ENCODE measurements around the gene PEX16.
A peak's percentile ranks its signal among the peaks of the same experiment; 100 is the strongest.

PEX16 gene

DNA sequence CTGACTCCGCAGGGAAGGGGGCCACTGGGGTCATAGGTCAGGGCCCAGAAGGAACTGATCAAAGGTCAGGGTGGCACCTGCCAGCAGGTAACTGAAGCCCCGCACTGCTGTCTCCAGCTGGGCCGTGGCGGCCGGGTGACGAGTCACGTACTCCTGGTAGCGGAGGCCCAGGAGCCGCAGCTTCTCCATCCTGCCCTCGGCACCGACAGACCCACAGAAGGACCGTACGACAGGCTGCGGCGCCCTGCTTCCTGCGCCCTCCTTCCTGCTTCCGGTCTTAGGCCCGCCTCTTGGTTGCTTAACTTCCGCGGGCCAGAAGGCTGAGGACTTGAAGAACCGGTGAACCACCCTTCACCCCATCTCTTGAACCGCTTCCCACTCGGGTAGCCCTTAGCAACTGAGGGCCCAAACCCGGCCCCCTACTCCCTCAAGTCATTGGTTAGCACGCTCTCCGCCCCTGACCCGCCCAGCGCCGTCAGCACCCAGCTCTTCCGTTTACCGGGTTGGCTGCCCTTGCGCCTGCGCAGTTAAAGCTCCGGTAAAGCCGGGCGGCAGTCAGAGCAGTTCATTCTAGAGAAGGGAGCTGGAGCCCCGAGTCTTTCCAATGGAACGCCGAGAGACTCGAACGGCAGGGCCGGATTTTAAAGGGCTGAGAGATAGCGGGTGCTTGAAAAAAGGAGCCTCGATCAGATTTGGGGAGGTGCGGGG is at the start of gene PEX16:
TSS of gene PEX16 (minus strand) at position 255 of the 708 bp plus-strand sequence. CDS start at position 189, 66 bp downstream.
- FAIRE-seq = peak; percentile 98

DNA sequence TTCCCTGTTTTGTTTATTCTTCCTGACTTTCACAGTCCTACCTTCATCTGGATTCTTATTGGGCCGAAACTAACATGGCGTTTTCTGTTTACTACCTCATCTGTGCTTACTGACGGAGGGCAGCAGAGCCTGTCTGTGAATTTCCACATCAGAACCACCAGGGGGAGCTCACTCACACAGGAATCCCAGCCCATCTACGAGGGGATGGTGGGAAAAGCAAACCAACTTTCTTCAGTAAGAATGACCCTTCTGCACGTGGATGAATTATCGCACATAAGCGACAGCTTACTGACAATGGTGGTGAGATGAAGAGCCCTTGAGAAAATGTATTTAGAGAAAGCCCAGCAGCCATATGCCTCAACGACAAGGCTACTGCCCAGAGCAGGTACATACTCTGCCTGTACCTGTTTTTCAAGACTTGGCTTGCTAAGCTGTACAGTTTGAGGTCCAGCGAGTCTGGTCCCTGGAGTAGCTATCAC is 47.3 kb upstream of the PEX16 start:
- peak; percentile 92 for FAIRE-seq

DNA sequence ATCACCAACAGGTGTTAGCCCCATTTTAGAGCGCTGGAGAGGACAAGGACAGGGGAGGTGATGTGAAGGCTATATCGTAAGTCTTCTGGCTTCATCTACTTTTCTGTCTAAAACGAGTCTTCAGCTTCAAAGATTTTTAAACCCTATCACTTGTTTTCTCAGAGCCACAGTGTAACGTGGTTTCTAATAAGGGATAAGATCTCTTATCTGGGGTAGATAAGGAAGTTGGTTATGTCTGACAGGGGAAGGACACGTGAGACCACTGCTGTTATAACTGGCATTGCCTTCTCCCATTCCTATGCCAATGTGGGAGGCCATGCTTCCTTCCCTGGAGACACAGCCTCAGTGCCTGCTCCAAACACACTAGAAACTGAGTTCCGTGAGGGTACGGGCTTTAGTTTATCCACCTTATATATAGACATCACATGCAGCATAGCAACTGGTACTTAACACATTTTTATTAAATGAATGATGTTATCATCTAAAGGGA is 44.1 kb upstream of the PEX16 start:
- no peak for FAIRE-seq

DNA sequence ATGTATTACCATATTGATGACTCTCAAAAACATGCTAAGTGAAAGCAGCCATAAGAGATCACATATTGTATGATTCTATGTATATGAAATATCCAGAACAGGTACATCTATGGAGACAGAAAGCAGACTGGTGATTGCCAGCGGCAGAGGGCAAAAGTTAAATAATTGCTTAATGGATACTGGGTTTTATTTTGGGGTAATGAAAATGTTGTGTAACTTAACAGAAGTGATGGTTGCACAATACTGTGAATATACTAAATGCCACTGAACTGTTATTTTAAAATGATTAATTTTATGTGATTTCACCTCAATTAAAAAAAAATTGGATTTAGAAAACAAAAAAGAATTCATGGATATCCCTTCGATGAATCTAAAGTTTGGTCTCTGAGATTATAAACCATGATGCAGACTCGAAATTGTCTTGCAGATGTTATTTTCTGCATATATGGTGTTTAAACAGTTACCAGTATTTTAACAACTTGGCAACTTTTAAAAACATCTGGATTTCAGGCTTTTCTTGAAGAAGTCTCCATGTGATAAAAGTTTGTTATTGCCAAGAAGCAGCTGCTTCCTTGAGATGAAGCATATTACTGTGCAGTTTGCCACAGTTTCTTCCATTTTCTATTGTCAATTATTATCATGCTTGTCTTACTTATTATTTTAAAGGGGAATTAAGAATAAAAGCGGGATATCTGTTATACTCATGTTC is 42.9 kb upstream of the PEX16 start:
- FAIRE-seq = no peak

DNA sequence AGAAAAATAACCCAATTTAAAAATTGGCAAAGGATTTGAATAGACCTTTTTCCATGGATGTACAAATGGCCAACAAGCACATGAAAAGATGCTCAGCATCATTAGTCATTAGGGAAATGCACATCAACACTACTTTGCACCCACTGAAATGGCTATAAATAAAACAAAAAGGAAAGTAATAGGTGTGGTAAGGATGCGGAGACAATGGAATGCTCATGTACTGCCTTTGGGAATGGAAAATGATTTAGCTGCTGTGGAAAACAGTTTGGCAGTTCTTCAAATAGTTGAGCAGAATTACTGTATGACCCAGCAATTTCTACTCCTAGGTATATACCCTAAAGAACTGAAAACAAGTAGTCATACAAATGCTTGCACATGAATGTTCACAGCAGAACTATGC is 42.2 kb upstream of the PEX16 start:
- no peak for FAIRE-seq

DNA sequence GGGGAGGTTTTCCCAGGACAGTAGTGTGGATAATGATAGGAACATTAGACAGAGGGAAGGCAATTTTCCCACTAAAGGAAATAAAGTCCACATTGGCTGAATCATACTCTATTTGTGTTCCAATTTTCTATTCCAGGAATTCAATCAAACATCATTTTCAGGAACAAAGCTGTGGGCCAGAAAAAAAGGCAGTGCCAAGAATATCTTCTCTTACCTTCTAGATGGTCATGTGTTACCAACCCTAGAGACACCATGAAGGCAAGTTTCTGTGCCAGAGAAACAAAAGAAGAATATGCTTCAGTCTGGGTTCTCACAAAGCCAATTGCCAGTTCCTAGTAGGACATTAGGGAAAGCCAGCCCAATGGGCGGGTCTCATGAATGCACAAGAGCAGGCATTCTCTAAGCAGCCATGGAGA is 32.3 kb upstream of the PEX16 start:
- no peak for FAIRE-seq

DNA sequence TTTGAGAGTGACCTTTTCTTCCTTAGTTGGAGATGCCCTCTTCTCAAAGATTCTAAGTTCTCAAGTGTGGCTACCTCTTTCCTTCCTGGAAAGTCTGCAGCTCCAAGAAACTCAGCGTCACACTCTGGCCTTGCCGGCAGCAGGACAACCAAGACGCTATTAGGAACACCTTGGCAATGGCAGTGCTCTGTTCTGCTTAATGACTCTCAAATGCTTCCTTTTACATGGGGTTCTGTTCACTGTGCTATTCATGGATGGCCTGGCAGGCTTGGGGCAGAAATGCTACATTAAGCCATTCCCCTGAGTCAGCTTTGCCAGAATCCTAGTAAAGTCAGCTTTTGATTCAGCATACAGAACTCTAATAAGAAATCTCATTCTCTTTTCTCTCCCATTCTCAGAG is 30.7 kb upstream of the PEX16 start:
- FAIRE-seq = no peak

DNA sequence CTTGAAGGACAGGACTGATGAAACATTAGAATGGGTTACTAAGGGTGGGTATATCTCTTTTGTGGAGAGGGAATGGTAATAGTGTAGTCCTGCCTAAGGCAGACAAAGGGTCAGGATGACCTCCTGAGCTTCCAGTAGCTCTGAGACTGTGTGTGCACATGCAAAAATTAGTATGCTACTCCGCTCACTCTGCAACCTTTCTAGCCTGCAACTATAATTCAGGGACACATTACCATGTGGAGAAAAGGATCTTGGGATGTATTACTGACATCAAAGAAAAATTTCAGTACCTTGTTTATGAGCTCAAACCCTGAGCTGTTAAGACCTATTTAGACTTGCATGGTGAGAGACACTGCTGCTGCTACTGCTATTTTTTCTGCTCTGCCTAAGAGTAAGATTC is 30.2 kb upstream of the PEX16 start:
- FAIRE-seq = no peak

DNA sequence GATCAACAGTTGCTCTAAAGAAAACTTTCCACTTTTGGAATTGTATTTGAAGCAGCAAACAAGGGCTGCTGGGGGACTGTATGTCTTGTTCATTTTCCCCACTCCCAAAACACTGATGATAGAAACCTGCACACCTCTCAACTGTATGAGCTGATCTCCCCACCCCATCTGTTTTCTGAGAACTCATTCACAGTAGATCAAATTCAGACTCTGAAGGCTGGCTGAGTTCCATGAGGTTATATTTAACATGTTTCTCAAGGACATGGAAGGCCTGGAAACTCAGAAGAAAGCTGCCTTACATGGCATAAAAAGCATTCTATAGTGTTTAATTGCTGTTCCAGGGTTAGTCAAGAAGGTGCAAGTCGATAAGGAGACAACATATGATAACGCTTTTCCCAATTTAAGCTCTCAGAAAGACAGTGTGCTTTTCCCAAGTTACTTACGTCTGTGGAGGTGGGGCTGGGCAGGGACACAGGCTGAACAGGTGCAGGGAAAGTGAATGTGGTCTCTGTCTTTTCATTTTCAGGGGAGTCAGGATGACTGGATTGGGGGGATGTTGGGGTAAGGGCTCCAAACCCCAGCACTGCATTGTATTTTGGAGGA is 27.8 kb upstream of the PEX16 start:
- no peak for FAIRE-seq

DNA sequence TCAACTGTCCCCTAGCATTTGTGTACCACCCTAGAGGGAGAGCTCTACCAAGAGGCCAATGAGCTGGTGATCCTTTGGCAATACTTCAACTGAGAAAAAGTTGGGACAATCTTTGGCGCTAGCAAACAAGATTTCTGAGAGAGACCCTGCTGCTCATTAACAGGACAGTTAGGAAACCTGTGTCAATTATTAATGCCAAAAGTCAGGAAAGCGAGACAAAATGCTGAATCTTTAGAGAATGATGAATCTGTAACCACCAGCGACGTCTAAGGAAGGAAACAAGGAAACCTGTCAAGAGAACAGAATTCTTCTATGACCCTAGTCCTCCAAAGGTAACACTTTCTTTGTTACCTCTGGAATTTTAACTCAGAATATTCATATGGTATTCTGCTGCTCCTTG is 24.7 kb upstream of the PEX16 start:
- no peak for FAIRE-seq

DNA sequence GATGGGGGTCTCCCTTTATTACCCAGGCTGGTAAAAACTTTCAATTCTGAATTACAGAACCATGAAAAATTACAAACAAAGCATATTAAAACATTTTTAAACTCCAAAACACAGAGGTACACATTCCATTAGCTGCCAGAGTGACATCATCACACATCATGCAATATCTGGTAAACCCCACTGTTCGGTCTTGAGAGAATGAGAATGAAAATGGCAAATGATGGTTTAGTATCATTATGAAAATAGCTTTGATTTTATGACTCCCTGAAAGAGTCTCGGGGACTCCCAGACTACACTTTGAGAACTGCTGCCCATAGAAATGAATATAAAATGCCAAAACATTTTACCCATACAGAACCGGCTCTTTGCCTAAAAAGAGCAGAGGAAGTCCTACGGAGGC is 23.6 kb upstream of the PEX16 start:
- FAIRE-seq = no peak

DNA sequence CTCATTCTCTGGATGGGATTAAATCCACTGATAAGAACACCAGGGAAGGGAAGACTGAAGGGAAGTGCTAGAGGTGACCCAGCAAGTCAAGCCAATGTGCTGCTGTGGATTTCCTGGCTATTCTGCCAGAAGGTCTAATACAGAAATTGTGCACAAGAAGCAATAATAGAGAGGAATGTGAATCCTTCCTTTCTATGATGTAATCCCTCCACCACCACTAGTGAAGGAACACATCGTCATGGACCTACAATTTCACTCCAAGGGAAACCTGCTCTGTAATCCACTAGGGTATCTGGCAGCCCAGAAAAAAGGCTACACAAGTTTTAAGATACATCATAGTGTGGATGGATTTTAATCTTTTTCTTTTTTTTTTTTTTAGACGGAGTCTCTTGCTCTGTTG is 22.2 kb upstream of the PEX16 start:
- no peak for FAIRE-seq

DNA sequence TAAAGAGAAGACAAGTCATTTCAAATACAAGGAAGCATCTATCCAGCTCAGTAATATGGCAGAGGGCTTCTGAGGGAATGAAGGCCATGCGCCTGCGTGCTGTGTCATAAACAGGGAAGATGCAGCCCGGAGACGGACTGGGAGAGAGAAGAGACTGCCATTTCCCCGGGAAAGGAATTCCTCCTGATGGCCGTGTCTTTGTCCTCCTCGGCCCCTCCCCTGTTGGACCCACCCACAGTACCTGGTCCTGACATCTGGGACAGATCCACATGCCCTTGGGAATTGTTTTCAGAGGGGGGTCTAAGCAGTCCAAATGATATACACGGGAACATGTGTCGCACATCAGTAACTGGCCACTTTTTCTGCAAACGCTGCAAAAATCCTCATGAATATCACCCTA is 20.2 kb upstream of the PEX16 start:
- no peak for FAIRE-seq

DNA sequence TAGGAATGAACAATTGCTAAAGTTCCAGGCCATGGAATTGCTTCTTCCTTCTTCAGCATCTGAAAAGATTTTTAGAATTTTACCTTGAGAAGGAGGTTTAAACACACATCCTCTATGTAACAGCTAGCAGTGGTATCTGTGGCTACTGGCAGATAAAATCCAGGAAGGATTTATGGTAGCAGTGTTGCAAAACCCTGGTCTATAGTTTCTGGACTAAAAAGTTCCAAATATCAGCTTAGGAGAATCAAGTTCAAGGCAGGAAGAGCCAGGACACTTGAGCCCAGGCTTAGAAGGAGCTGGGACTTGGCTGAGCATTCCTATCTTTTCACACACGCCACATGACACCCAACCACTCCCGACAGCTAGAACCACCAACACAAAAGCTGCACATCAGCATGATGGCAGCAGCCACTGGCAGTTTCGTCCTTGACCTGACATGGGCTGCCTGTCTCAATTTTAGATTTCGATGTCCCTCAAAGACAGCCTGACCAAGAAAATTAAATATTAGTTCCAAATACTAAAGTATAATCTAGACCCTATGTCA is 18.9 kb upstream of the PEX16 start:
- FAIRE-seq = no peak

DNA sequence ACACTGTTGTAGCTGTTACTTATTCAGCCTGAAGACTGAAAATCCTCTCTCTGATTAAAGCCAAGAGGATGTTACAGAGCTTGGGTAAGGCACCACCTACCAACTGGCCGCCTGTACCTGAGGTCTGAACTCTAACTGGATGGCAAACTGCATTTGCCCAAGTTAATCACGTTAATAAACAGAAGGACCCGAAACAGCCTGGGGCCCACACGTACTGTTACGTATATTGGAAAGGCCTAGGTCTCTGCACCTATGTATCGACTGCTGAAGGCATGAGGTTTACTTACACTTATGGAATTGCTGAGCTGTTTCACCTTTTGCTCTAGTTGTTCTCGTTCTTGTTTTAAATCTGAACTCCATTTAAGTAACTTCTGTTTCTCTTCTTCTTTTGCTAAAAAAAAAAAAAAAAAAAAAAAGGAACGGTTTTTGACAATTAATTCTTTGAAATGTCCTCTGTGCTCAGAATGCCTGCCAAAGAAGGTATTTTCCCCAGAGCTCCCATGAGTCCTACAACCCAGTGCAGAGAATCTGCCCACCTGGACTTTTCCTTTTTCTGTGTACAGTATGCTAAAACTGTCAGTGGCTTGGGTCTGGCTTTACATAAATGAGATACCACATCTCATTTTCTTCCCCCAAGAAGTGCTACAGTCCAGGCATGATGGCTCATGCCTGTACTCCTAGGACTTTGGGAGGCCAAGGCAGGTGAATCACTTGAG is 17.8 kb upstream of the PEX16 start:
- no peak for FAIRE-seq

DNA sequence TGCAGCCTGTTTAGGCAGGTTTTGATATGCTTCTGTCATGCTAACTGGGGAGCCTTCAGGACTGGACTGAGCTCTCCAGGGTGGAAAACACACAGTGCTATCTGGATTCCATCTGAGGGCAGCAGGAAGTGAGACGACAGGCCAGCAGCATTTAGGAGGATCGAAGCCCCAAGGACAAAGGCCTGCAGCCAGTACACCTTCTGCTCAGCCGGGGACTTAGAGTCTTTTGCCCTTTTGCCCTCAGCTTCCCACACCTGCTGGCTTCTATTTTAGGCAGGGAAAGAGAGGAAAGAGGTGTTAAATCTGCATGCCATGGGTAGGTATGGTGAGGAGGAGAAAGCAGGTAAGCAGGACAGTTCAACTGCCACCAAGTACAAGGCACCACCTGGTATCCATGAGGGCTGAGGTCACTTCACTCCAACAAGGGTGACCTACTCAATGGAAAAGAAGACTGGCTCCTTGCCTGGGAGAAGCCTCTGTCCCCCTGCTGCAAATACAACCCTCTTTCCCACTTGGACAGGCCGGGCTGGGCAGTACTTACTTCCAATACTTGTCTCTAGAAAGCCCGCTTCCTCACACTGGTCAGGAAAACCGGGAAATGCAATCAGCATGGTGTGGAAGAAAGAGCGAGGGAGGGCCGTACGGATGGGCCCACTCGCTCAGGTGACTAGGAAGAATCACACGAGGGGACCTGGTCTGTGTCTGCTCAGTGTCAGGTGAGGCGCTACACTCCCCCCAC is 17.1 kb upstream of the PEX16 start:
- no peak for FAIRE-seq

DNA sequence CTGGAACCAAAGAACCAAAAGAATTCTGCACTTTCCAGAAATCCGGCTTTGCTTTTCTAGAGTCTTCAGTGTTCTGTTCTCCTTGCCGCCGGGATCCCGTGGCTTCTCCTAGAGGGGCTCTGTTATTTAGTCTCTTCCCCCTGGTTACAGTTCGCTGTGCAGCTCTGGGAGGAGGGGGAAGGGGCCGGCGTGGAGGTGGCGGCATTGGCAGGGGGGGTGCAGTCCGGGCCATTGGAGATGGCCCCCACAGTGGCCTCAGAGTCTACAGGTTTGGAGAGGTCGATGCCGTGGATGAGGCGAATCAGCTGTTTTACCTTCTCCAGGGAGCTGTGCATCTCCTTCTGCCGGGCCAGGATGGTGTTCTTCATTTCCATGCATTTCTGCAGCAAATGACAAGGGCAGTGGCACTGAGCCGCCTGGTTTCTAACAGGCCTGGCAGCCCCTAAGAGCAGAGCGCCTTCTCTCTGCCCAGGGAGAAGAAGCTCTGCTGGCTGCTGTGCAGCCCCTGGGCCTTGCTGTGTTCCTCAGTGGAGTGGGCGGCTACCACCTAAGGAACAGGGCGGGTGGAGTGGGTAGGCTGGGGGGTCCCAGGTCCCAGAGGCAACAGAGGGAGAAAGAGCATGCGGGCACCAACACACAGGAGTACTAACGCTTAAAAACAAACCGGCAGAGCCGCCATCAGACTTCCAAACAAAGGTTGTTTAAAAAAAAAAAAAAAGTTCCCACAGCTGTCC is 16.3 kb upstream of the PEX16 start:
- no peak for FAIRE-seq

DNA sequence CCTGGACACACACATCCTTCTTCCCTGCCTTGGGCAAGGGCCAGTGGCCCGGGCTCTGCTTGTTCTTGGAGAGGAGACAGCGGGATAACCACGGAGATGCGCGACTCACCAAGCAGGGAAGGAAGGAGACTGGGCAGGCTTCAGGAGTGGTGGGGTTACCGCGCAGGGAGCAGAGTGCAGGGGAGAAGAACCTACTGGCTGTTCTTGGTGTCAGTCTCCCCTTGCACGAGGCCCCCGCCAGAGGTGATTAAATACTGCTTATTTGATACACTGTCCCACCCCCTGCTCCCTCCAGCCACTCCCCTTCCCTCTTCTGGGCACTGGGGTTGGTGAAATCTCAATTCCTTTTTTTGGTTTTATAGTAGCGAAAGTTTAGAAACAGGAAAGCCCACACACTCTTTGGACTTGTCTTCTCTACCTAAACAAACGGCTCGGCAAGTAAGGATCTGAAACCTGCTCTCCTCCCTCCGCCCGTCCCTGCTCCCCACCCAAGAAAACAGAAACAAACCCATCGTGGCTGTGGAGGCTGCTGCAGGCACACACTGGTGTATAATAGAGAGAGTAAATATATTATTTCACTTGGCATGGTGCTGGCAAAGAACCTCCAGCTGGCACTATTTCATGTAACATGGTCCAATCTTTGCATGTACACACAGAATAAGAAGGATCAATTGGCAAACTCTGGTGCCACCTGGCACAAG is 15.6 kb upstream of the PEX16 start:
- no peak for FAIRE-seq

DNA sequence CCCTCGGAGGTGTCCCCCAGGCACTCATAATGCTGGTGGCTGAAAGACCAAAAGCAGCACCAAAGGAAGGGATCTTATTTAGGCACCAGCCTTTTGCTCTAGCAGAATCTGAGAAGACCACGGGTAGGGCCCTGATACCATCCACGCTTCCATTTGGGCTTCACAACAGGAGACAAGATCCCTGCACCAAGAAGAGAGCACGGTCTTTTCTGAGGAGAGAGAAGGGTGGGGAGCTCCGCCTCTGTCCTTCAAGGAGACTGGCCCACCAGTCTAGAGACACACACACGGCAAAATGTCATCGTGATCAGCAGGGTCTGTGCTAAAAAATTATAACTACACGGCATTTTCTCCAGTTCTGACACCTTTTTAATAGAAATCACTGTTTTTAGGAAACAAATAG is 14.5 kb upstream of the PEX16 start:
- no peak for FAIRE-seq

DNA sequence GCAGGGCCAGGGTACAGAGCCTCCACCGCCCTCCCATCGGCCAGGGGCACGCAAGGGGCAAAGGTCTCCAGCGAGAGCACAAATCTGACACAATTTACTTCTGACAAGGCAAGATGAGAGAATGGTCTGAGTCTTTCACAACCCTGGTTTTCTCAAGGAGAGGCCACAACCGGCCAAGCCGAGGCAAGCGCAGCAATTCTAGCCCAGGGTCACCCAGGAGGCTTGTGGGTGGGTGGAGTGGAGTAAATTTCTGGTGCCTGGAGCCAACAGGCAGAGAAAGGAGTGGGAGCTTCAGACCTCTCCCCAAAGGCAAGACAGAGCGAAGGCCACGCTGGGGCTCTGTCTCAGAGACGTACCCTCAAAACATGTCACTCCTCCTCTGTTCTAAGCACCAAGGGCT is 14.1 kb upstream of the PEX16 start:
- no peak for FAIRE-seq
